ACC112 (cell line): Measurements from ENCODE around the gene LRRC25.
"Not testable (repeated sequence)": the region's sequence is repeated elsewhere in the genome, so short reads cannot be mapped to it uniquely, and the experiment has no call there.

Source experiments
- H2AFZ ChIP-seq: fragments of 200-600 bp; sonication (generic); one replicate; pipeline ENCODE4 v1.6.0; 2017; ENCODE audit warnings: antibody characterized with exemption, low read length; ENCODE audit not compliant: unreplicated experiment
- H3K27ac ChIP-seq: fragments of 200-600 bp; sonication (generic); 2 replicates; pipeline ENCODE4 v1.5.1; 2014; ENCODE audit warnings: low read depth, mild to moderate bottlenecking, antibody characterized with exemption, low read length, moderate library complexity
- H3K27me3 ChIP-seq: fragments of 200-600 bp; sonication (generic); 2 replicates; pipeline ENCODE4 v1.6.1; 2014; ENCODE audit warnings: mild to moderate bottlenecking, antibody characterized with exemption, low read length, moderate library complexity, mixed read lengths; ENCODE audit not compliant: insufficient read depth
- H3K36me3 ChIP-seq: fragments of 200-600 bp; sonication (generic); 2 replicates; pipeline ENCODE4 v1.6.1; 2016; ENCODE audit warnings: mild to moderate bottlenecking, antibody characterized with exemption, low read length, moderate library complexity, mixed read lengths; ENCODE audit not compliant: insufficient read depth
- H3K4me1 ChIP-seq: fragments of 200-600 bp; sonication (generic); one replicate; pipeline ENCODE4 v1.6.1; 2016; ENCODE audit warnings: low read length, mixed read lengths; ENCODE audit not compliant: insufficient read depth, unreplicated experiment, control insufficient read depth
- H3K4me3 ChIP-seq: fragments of 200-600 bp; sonication (generic); 2 replicates; pipeline ENCODE4 v1.5.1; 2014; ENCODE audit warnings: mild to moderate bottlenecking, low read depth, low read length
- H3K79me2 ChIP-seq: fragments of 200-600 bp; sonication (generic); one replicate; pipeline ENCODE4 v1.6.0; 2016; ENCODE audit warnings: low read length; ENCODE audit not compliant: control insufficient read depth, unreplicated experiment, insufficient read depth

LRRC25 gene

DNA sequence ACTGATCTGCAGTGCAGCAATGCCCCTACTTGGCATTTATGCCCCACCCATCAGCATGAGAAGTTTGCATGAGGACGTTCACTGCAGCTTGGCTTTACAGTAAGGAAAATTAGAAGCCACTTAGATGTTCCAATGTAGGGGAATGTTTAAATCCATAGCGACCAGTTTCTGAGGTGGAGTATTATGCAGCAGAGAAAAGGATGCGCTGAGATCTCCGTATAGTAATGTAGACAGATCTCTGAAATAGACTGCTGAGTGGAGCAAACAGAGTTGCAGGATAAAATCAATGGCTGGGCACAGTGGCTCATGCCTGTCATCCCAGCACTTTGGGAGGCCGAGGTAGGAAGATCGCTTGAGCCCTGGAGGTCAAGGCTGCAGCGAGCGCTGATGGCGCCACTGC is 46.9 kb downstream of the LRRC25 start:
- H3K27me3 ChIP-seq, result no peaks in the 10 kb centered on the region
- H3K27ac ChIP-seq, result no peak overlapping the region
- no peaks in the 10 kb centered on the region for H3K4me1 ChIP-seq
- no peaks in the 10 kb centered on the region for H3K36me3 ChIP-seq
- H3K4me3 ChIP-seq, result no peak overlapping the region
- H3K79me2 ChIP-seq, result no peaks in the 10 kb centered on the region
- H2AFZ ChIP-seq, result no peak overlapping the region

- Histone ChIP-seq H3K4me1 (no peaks in the 10 kb centered on the region), H3K27me3 (no peaks in the 10 kb centered on the region), H3K36me3 (no peaks in the 10 kb centered on the region), H3K27ac (no peak overlapping the region), H2AFZ (no peak overlapping the region), H3K4me3 (no peak overlapping the region), H3K79me2 (no peaks in the 10 kb centered on the region)
Observed at GRCh38 chr19:18349524-18350128, 47.8 kb downstream of the LRRC25 start.

DNA sequence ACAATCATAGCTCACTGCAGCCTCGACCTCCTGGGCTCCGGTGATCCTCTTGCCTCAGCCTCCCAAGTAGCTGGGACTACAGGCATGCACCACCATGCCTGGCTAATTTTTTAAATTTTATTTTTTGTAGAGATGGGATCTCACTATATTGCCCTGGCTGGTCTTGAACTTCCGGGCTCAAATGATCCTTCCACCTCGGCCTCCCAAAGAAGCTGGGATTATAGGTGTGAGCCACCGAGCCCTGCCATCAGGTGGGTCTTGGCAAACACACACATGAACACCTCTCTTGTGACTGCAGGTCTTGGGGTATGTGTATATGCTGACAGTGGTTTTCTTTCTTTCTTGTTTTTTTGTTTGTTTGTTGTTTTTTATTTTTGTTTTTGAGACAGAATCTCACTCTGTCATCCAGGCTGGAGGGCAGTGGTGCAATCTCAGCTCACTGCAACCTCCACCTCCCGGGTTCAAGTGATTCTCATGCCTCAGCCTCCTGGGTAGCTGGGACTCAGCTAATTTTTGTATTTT is 48.5 kb downstream of the LRRC25 start:
- H3K36me3 ChIP-seq, H2AFZ ChIP-seq, H3K4me1 ChIP-seq, H3K27ac ChIP-seq, H3K27me3 ChIP-seq, H3K79me2 ChIP-seq, H3K4me3 ChIP-seq: not testable (repeated sequence)

GRCh38 chr19:18348171-18348570 is 49.3 kb downstream of the LRRC25 start:
- no peak overlapping the region for H3K4me3 ChIP-seq
- H3K79me2 ChIP-seq, result no peaks in the 10 kb centered on the region
- H2AFZ ChIP-seq, result no peak overlapping the region
- H3K27me3 ChIP-seq, result no peaks in the 10 kb centered on the region
- no peak overlapping the region for H3K27ac ChIP-seq
- H3K4me1 ChIP-seq, result no peaks in the 10 kb centered on the region
- H3K36me3 ChIP-seq, result no peaks in the 10 kb centered on the region

DNA sequence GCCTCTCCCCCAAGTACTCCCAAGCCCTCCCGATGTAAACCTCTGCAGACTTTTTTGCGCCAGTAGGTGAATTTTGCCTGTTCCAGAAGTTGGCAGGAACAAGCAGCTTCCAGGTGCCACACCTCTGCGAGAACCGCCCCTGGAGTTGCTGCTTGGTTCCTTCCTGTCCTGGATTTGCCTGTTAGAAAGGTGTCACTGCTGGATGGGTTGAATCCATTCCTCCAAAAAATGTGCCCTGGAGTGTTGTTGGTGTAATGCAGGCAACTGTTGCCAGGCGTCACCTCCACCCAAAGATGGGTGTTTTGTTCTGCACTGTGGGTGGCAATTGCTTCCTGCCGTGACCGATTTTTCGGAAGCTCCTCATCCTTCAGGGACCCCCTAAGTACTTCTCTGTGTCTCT is 51.3 kb downstream of the LRRC25 start:
- Histone ChIP-seq H3K4me1 (no peaks in the 10 kb centered on the region), H3K4me3 (no peak overlapping the region), H3K27ac (no peak overlapping the region), H3K36me3 (no peaks in the 10 kb centered on the region), H2AFZ (no peak overlapping the region), H3K79me2 (no peaks in the 10 kb centered on the region), H3K27me3 (no peaks in the 10 kb centered on the region)

DNA sequence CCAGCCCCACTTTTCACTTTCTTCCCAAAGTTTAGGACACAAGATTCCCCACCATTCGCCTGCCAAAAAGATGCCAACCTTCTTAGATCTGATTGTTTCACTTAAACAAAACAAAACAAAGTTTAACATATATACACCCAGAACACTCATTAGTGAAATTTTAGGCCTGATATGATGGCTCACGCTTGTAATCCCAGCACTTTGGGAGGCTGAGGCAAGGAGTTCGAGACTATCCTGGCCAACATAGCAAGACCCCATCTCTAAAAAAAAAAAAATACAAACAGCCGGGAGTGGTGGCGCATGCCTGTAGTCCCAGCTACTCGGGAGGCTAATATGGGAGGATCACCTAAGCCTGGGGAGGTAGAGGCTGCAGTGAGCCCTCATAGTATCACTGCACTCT is 52.1 kb downstream of the LRRC25 start:
- Histone ChIP-seq H3K27me3 (no peaks in the 10 kb centered on the region), H3K36me3 (no peaks in the 10 kb centered on the region), H3K4me3 (no peak overlapping the region), H3K27ac (no peak overlapping the region), H2AFZ (no peak overlapping the region), H3K79me2 (no peaks in the 10 kb centered on the region), H3K4me1 (no peaks in the 10 kb centered on the region)

GRCh38 chr19:18344582-18344950 is 52.9 kb downstream of the LRRC25 start:
- Histone ChIP-seq H3K36me3 (no peaks in the 10 kb centered on the region), H3K4me3 (no peak overlapping the region), H3K4me1 (no peaks in the 10 kb centered on the region), H3K79me2 (no peaks in the 10 kb centered on the region), H3K27me3 (no peaks in the 10 kb centered on the region), H2AFZ (no peak overlapping the region), H3K27ac (no peak overlapping the region)

DNA sequence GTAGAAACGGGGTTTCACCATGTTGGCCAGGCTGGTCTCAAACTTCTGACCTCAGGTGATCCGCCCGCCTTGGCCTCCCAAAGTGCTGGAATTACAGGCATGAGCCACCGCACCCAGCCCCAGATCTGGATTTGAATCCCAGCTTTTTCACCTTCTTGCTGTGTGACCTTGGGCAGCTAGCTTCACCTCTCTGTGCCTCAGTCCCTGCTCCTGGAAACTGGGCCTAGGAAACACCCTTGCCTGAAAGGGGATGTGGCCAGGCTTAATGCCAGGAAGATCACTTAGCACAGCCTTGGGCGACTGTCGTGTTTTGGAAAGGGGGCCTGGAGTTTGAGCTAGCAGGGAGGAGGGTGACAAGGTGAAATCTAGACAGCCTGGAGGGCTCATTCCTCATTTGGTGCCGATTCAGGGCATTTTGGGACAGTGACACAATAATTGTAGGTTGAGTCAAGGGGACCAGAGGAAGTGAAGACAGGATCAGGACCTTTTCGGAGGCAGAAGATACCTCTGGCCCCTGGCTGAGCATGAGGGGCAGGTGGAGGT is 55.3 kb downstream of the LRRC25 start:
- Histone ChIP-seq H3K27me3 (no peaks in the 10 kb centered on the region), H3K79me2 (no peaks in the 10 kb centered on the region), H2AFZ (no peak overlapping the region), H3K4me1 (no peaks in the 10 kb centered on the region), H3K4me3 (no peak overlapping the region), H3K27ac (no peak overlapping the region), H3K36me3 (no peaks in the 10 kb centered on the region)
